ENCODE measurements around the gene CCNE1.

CCNE1 gene

DNA sequence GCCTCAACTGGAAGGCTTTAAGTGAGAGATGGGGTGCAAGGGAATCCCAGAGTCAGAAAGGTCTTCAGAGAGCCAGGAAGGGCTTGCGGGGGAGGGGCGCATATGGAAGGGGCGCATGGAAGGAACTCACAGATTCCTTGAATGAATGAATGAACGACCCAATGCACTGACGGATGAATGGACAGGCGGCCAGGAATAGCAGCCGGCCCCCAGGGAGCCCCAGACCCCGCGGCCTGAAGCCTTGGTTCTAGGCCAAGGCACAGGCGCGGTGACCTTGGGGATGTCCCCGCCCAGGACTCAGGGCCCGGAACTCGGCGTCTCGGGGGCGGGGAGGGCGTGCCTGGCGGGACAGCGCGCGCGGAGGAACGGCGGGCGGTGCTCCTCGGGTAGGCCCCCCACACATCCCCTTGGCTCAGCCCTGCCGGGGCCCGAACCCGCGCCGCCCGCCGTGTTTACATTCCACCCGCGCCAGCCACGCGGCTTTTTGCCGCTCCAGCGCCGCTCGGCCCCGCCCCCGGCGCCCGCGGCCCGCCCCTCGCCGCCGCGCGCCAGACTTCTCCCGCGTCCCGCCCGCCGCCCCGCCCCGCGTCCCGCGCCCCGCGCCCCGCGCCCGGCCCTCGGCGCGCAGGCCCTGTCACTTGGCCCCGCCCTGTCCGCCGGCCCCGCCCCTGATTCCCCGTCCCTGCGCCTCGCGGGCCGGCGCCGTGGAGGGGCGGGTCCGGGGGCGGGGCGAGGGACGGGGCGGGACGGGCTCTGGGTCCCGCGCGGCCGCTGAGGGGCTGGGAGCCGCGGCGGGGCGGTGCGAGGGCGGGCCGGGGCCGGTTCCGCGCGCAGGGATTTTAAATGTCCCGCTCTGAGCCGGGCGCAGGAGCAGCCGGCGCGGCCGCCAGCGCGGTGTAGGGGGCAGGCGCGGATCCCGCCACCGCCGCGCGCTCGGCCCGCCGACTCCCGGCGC, at the start of gene CCNE1:
CCNE1 (plus strand) TSS at position 867 of the 955 bp plus-strand sequence. CDS start 565 bp downstream, outside the sequence.
- Histone ChIP-seq H3K36me3 (ENCODE audit: insufficient read depth, low read length) (no peaks in the 10 kb centered on the region), H3F3A (ENCODE audit: low read depth) (no peaks in the 10 kb centered on the region; the same call in 1 of the 2 replicates), H3K9ac (ENCODE audit: low read depth, low read length, poor library complexity, severe bottlenecking) (peak within 1 kb of the TSS; percentile 88), H3K9me3 (ENCODE audit: insufficient read depth, low read depth, low read length) (no peaks in the 10 kb centered on the region), H3K4me1 (ENCODE audit: insufficient read depth, low read length, poor library complexity, severe bottlenecking) (peaks cover 25% of the 10 kb centered on the region), H3K9me2 (replicated peaks; ENCODE audit: low read depth, low read length) (no peaks in the 10 kb centered on the region), H2AFZ (ENCODE audit: low read length) (peak within 1 kb of the TSS; percentile 88), H3K4me2 (ENCODE audit: low read depth, low read length, poor library complexity, severe bottlenecking) (peak within 1 kb of the TSS; percentile 78), H3K27me3 (ENCODE audit: insufficient read depth, low read length, poor library complexity, severe bottlenecking) (no peaks in the 10 kb centered on the region), H4K20me1 (ENCODE audit: insufficient read depth, low read length, poor library complexity, severe bottlenecking) (no peaks in the 10 kb centered on the region), H3K4me3 (ENCODE audit: low read length, poor library complexity, severe bottlenecking) (peak within 1 kb of the TSS; percentile 72), H3K79me2 (ENCODE audit: insufficient read depth, low read length) (no peaks in the 10 kb centered on the region)
- TF ChIP-seq, protein P1, sequence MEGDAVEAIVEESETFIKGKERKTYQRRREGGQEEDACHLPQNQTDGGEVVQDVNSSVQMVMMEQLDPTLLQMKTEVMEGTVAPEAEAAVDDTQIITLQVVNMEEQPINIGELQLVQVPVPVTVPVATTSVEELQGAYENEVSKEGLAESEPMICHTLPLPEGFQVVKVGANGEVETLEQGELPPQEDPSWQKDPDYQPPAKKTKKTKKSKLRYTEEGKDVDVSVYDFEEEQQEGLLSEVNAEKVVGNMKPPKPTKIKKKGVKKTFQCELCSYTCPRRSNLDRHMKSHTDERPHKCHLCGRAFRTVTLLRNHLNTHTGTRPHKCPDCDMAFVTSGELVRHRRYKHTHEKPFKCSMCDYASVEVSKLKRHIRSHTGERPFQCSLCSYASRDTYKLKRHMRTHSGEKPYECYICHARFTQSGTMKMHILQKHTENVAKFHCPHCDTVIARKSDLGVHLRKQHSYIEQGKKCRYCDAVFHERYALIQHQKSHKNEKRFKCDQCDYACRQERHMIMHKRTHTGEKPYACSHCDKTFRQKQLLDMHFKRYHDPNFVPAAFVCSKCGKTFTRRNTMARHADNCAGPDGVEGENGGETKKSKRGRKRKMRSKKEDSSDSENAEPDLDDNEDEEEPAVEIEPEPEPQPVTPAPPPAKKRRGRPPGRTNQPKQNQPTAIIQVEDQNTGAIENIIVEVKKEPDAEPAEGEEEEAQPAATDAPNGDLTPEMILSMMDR (conservative IDR thresholded peaks at IDR 0.05; ENCODE audit: low read length) = no peak
- no peak for TF ChIP-seq EZH2phosphoT487 (IDR thresholded peaks at IDR 0.05; ENCODE audit: borderline replicate concordance)

DNA sequence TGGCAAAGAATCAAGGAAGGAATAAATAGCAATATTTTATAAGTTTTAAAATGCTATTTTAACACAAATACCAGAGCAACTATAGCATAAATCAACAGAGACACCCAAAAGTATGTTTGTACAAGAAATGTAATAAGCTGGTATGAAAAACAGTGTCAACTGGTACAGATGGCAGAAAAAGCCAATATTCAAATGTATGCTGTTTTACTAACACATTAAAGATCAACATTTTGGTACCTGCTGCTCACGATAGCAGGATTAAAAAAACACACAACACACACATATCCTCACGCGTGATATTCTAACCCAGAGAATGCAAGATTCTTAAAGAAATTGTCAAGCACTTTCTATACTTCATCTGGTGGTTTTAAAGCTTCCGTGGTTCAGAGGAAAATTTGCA, 48.6 kb upstream of the CCNE1 start:
- no peaks in the 10 kb centered on the region for H3K36me3 ChIP-seq (ENCODE audit: insufficient read depth, low read length)
- no peak overlapping the region for H3K4me2 ChIP-seq (ENCODE audit: low read depth, low read length, poor library complexity, severe bottlenecking)
- H3K9ac ChIP-seq (ENCODE audit: low read depth, low read length, poor library complexity, severe bottlenecking) = no peak overlapping the region
- H4K20me1 ChIP-seq (ENCODE audit: insufficient read depth, low read length, poor library complexity, severe bottlenecking) = no peaks in the 10 kb centered on the region
- TF ChIP-seq, protein P1 (conservative IDR thresholded peaks at IDR 0.05; ENCODE audit: low read length) = no peak
- no peak for TF ChIP-seq EZH2phosphoT487 (IDR thresholded peaks at IDR 0.05; ENCODE audit: borderline replicate concordance)
- H3K27me3 ChIP-seq (ENCODE audit: insufficient read depth, low read length, poor library complexity, severe bottlenecking) = no peaks in the 10 kb centered on the region
- H3F3A ChIP-seq (ENCODE audit: low read depth) = no peaks in the 10 kb centered on the region; the same call in 1 of the 2 replicates
- no peaks in the 10 kb centered on the region for H3K9me2 ChIP-seq (replicated peaks; ENCODE audit: low read depth, low read length)
- H3K79me2 ChIP-seq (ENCODE audit: insufficient read depth, low read length) = no peaks in the 10 kb centered on the region
- H3K4me3 ChIP-seq (ENCODE audit: low read length, poor library complexity, severe bottlenecking) = no peak overlapping the region
- H3K4me1 ChIP-seq (ENCODE audit: insufficient read depth, low read length, poor library complexity, severe bottlenecking) = no peaks in the 10 kb centered on the region
- no peaks in the 10 kb centered on the region for H3K9me3 ChIP-seq (ENCODE audit: insufficient read depth, low read depth, low read length)
- H2AFZ ChIP-seq (ENCODE audit: low read length) = no peak overlapping the region

DNA sequence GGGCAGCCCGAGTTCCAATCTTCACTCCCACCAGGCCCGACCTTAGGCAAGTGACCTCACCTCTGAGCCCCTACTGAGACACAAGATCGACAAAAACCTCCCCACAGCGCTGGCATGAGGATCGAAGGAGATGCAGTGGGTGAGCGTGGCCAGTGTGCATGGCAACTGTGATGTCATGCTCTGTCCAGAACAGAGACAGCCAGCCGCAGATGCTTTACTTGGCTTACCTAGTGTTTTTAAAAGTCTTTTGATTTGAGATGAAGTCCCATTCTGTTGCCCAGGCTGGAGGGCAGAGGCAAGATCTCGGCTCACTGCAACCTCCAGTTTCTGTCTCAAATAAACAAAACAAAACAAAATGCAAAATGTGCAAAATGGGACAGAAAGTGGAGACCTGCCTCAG, 47.4 kb upstream of the CCNE1 start:
- Histone ChIP-seq H3K36me3 (ENCODE audit: insufficient read depth, low read length) (no peaks in the 10 kb centered on the region), H3K9me2 (replicated peaks; ENCODE audit: low read depth, low read length) (no peaks in the 10 kb centered on the region), H3K79me2 (ENCODE audit: insufficient read depth, low read length) (no peaks in the 10 kb centered on the region), H4K20me1 (ENCODE audit: insufficient read depth, low read length, poor library complexity, severe bottlenecking) (no peaks in the 10 kb centered on the region), H2AFZ (ENCODE audit: low read length) (no peak overlapping the region), H3K4me3 (ENCODE audit: low read length, poor library complexity, severe bottlenecking) (no peak overlapping the region), H3K4me2 (ENCODE audit: low read depth, low read length, poor library complexity, severe bottlenecking) (no peak overlapping the region), H3K27me3 (ENCODE audit: insufficient read depth, low read length, poor library complexity, severe bottlenecking) (no peaks in the 10 kb centered on the region), H3K4me1 (ENCODE audit: insufficient read depth, low read length, poor library complexity, severe bottlenecking) (no peaks in the 10 kb centered on the region), H3F3A (ENCODE audit: low read depth) (no peaks in the 10 kb centered on the region; the same call in 1 of the 2 replicates), H3K9ac (ENCODE audit: low read depth, low read length, poor library complexity, severe bottlenecking) (no peak overlapping the region), H3K9me3 (ENCODE audit: insufficient read depth, low read depth, low read length) (no peaks in the 10 kb centered on the region)
- no peak for TF ChIP-seq EZH2phosphoT487 (IDR thresholded peaks at IDR 0.05; ENCODE audit: borderline replicate concordance)
- TF ChIP-seq, protein P1 (conservative IDR thresholded peaks at IDR 0.05; ENCODE audit: low read length) = no peak
